Stimulated activated memory B cell treated with anti-CD40 and anti-IgM and Interleukin-4, amounts not matched to agents 10 μg/mL and 1 μg/mL and 100 μg/mL, for 72 hours (primary cell): ENCODE data around the gene NOP53.
"Not testable (repeated sequence)": the region's sequence is repeated elsewhere in the genome, so short reads cannot be mapped to it uniquely, and the experiment has no call there.

Source experiments
- ATAC-seq: fragments of 150-1000 bp; cut with Tn5 transposase; 2 replicates; pipeline ENCODE4 v1.10.0; 2021
- H3K27ac Mint-ChIP-seq: one replicate; pipeline ENCODE4 v1.8.0; 2022; ENCODE audit warnings: mild to moderate bottlenecking, mixed read lengths
- H3K27me3 Mint-ChIP-seq: one replicate; pipeline ENCODE4 v1.8.0; 2022; ENCODE audit warnings: mixed read lengths
- H3K36me3 Mint-ChIP-seq: one replicate; pipeline ENCODE4 v1.8.0; 2022; ENCODE audit warnings: mixed read lengths
- H3K4me1 Mint-ChIP-seq: one replicate; pipeline ENCODE4 v1.8.0; 2022; ENCODE audit warnings: mixed read lengths
- H3K4me3 Mint-ChIP-seq: one replicate; pipeline ENCODE4 v1.8.0; 2022; ENCODE audit warnings: mild to moderate bottlenecking, moderate library complexity, mixed read lengths
- H3K9me3 Mint-ChIP-seq: one replicate; pipeline ENCODE4 v1.8.0; 2022; ENCODE audit warnings: mixed read lengths

Gene NOP53

DNA sequence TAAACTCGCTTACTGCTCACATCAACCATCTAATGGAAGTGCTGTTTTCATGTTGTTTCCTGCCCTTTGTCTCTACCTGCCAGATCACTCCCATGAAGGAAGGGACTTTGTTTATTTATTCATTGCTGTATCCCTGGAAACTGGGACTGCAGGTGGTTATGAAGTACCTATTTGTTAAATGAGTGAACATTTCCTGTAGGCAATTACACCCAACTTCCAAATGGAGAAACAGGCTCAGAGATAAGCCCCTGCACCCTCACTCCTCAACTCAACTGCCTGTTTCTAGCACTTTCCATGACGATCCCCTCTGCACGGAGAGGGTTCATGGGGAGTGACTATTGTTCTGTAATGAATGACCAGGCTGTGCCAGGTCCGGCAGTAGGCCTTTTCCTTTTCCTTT lies 31.2 kb downstream of the NOP53 start:
- Mint-ChIP-seq H3K27me3 (no peaks in the 10 kb centered on the region), H3K4me1 (peaks cover 33% of the 10 kb centered on the region), H3K4me3 (no peak overlapping the region), H3K36me3 (peaks cover 7% of the 10 kb centered on the region), H3K9me3 (no peaks in the 10 kb centered on the region), H3K27ac (no peak overlapping the region)
- no peak for ATAC-seq

DNA sequence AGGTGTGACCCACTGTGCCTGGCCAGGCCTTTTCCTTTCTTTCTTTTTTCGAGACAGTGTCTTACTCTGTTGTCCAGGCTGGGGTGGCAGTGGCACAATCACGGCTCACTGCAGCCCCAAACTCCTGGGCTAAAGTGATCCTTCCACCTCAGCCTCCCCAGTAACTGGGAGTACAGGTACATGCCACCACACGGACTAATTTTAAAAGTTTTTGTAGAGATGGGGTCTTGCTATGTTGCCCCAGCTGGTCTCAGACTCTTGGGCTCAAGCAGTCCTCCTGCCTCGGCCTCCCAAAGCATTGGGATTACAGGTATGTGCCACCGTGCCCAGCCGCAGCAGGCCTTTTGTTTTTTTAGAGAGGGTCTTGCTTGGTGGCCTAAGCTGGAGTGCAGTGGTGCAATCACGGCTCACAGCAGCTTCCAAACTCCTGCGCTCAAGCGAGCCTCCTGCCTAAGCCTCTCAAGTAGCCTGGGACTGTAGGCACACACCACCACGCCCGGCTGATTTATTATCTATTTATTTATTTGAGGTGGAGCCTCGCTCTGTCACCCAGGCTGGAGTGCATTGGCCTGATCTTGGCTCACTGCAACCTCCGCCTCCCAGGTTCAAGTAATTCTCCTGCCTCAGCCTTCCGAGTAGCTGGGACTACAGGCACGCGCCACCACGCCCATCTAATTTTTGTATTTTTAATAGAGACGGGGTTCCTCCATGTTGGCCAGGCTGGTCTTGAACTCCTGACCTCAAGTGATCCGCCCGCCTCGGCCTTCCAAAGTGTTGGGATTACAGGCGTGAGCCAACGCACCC lies 32.1 kb downstream of the NOP53 start:
- not testable (repeated sequence) for H3K9me3 Mint-ChIP-seq, ATAC-seq, H3K27me3 Mint-ChIP-seq
- peak overlapping the region; percentile 95 for H3K4me3 Mint-ChIP-seq
- peaks cover 15% of the 10 kb centered on the region for H3K36me3 Mint-ChIP-seq
- peak overlapping the region; percentile 95 for H3K27ac Mint-ChIP-seq
- H3K4me1 Mint-ChIP-seq = peaks cover 35% of the 10 kb centered on the region

DNA sequence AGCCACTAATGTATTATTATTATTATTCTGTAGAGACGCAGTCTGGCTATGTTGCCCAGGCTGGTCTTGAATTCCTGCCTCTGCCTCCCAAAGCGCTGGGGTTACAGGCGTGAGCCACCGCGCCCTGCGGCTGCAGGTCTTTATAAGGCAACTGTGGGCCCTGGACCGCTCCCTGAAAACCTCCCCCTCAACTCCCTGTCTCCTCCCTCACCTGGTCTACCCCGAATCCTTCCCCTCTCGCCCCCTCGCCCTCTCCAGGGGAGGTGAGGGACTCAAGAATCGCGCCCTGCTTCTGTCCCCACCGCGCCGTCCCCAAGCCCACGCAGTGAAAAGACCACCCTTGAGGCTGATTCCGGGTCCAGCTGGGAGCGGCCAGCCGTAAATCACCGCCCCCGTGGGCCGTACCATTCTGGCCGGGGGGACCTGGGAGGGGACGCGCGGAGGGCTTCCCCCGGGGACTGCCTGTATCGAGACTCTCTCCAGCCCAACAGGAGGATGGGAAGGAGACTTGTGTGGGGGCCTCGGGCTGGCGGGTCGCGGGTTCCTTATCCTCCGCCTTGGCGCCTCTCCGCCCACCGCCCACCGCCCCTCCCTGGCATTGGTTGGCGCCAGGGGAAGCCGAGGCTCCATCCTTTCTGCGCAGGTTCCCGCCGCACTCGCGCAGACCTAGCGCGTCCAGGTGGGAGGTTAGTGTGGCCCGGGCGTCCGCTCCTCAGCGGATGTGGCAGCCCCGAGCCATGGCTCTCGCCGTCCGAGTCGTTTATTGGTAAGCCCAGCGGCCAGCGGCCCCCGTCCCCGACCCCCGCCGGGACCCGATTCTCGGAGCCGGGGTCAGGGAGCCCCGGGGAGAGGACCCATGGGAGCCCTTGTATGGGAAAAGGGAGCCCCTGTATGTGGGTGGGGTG lies 33.0 kb downstream of the NOP53 start, which contains the start of gene SELENOW:
Gene SELENOW (plus strand): TSS at position 655 of the 905 bp plus-strand sequence. CDS start 83 bp downstream, at position 738.
- peak within 1 kb of the TSS; percentile 95 for H3K27ac Mint-ChIP-seq
- peaks cover 20% of the 10 kb centered on the region for H3K36me3 Mint-ChIP-seq
- H3K4me3 Mint-ChIP-seq = peak within 1 kb of the TSS; percentile 95
- no peaks in the 10 kb centered on the region for H3K27me3 Mint-ChIP-seq
- ATAC-seq = peak; percentile 94
- H3K9me3 Mint-ChIP-seq = no peaks in the 10 kb centered on the region
- peaks cover 35% of the 10 kb centered on the region for H3K4me1 Mint-ChIP-seq

DNA sequence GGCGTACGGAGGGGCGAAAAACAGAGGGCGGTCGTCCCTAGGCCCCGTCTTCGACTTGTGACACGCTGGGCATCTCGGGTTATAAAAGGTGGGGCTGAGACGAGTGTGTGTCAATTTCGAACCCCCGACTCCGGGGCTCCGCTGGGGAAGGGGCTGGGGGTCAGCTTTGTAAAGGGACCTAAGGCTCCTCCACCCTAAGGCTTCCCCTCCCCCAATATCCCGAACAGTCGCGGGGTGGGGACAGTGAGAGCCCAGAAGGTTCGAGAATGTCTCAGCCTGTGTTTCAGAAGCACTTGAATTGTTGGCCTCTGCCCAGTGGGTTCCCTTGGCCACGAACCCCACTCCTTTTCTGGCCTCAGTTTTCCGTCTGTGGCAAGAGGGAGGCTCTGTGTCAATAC lies 33.6 kb downstream of the NOP53 start:
- Mint-ChIP-seq H3K4me3 (peak overlapping the region; percentile 95), H3K36me3 (peaks cover 25% of the 10 kb centered on the region), H3K27me3 (no peaks in the 10 kb centered on the region), H3K4me1 (peaks cover 35% of the 10 kb centered on the region), H3K27ac (peak overlapping the region; percentile 95), H3K9me3 (no peaks in the 10 kb centered on the region)
- peak; percentile 3 for ATAC-seq

DNA sequence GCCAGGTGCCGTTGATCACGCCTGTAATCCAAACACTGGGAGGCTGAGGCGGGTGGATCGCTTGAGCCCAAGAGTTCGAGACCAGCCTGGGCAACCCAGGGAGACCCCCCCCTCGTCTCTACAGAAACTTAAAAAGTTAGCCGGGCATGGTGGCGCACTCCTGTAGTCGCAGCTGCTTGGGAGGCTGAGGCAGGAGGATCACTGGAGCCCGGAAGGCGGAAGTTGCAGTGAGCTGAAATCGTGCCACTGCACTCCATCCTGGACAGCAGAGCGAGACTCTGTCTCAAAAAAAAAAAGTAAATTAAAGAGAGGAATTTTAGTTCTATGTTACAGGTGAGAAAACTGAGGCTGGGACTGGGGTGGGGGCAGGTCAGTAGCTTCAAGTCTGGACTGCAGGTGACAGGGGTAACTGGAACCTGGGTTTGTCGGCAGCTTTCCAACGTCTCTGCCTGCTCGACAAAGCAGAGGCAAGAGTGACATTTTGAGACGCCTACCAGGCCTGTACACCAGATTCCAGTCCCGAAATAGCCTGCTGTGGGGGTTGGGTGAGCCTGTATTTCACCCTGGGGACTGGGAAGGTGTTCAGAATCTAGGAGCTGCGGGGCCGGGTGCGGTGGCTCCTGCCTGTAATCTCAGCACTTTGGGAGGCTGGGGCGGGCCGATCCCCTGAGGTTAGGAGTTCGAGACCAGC lies 34.3 kb downstream of the NOP53 start:
- H3K4me1 Mint-ChIP-seq = peaks cover 35% of the 10 kb centered on the region
- H3K27ac Mint-ChIP-seq = peak overlapping the region; percentile 95
- H3K27me3 Mint-ChIP-seq = no peaks in the 10 kb centered on the region
- no peak for ATAC-seq
- H3K9me3 Mint-ChIP-seq = no peaks in the 10 kb centered on the region
- H3K4me3 Mint-ChIP-seq = peak overlapping the region; percentile 95
- H3K36me3 Mint-ChIP-seq = peaks cover 32% of the 10 kb centered on the region

DNA sequence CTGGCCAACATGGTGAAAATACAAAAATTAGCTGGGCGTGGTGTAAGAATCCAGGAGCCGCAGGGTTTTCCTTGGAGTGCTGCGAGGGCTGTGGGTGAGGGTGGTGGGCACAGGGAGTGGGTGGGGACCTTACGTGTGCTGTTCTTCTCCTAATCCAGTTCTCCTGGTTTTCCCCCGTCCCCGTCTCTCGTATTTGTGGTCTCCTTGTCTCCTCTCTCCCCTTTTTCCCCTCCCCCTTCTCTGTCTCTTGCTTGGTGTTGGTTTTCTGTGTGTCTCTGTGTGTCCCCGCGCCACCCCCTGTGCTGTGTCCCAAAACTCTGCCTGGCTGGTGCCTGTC lies 34.8 kb downstream of the NOP53 start:
- ATAC-seq = no peak
- peak overlapping the region; percentile 95 for H3K27ac Mint-ChIP-seq
- peak overlapping the region; percentile 59 for H3K4me3 Mint-ChIP-seq
- peaks cover 35% of the 10 kb centered on the region for H3K4me1 Mint-ChIP-seq
- H3K9me3 Mint-ChIP-seq = no peaks in the 10 kb centered on the region
- no peaks in the 10 kb centered on the region for H3K27me3 Mint-ChIP-seq
- H3K36me3 Mint-ChIP-seq = peaks cover 35% of the 10 kb centered on the region

DNA sequence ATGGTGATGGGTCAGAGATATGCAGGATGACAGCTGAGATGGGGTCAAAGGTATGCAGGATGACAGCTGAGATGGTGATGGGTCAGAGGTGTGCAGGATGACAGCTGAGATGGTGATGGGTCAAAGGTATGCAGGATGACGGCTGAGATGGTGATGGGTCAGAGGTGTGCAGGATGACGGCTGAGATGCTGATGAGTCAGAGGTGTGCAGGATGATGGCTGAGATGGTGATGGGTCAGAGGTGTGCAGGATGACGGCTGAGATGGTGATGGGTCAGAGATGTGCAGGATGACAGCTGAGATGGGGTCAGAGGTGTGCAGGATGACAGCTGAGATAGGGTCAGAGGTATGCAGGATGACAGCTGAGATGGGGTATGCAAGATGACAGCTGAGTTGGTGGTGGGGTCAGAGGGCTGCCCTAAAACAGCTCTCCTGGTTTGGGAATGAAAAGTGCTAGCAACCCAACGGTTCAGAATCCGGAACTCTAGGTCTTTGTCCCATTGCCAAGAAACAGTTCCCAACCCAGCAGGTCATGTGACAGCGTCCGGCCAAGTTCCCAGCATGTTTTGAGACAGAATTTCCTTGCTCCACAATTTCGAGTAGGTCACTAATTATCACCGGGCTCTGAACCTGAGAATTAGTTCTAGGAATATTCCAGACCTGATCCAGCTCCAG lies 36.4 kb downstream of the NOP53 start:
- H3K27me3 Mint-ChIP-seq = no peaks in the 10 kb centered on the region
- H3K4me1 Mint-ChIP-seq = peaks cover 35% of the 10 kb centered on the region
- H3K36me3 Mint-ChIP-seq = peaks cover 42% of the 10 kb centered on the region
- no peak for ATAC-seq
- no peak overlapping the region for H3K4me3 Mint-ChIP-seq
- no peak overlapping the region for H3K27ac Mint-ChIP-seq
- H3K9me3 Mint-ChIP-seq = no peaks in the 10 kb centered on the region

DNA sequence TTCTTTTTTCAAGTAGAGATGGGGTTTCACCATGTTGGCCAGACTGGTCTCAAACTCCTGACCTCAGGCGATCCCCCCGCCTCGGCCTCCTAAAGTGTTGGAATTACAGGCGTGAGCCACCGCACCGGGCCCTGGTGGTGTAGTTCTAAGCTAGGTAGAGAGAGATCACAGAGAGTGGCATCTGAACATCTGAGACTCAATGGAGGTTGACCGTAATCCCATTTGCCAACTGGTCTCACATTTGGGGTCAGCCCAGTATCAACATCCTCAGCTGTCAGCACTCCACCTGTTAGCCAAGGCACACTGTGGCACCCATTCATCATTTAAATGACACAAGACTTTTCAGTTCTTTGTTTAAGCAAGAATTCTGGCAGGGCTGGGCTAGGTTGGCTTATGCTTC lies 41.2 kb downstream of the NOP53 start:
- H3K36me3 Mint-ChIP-seq = peaks cover 35% of the 10 kb centered on the region
- no peak overlapping the region for H3K27ac Mint-ChIP-seq
- H3K27me3 Mint-ChIP-seq = peaks cover 12% of the 10 kb centered on the region
- no peak for ATAC-seq
- no peak overlapping the region for H3K4me3 Mint-ChIP-seq
- peaks cover 7% of the 10 kb centered on the region for H3K4me1 Mint-ChIP-seq
- no peaks in the 10 kb centered on the region for H3K9me3 Mint-ChIP-seq

DNA sequence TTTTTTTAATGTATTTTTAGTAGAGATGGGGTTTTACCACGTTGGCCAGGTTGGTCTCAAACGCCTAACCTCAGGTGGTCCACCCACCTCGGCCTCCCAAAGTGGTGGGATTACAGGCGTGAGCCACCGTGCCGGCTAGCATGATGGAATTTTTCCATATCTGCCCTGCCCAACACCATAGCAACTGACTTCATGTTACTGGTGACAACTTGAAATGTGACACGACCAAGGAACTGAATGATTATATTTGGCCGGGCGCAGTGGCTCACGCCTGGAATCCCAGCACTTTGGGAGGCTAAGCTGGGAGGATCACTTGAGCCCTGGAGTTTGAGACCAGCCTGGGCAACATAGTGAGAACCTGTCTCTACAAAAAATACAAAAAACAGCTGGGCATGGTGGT lies 42.0 kb downstream of the NOP53 start:
- Mint-ChIP-seq H3K36me3 (peaks cover 29% of the 10 kb centered on the region), H3K27me3 (peaks cover 12% of the 10 kb centered on the region)
- not testable (repeated sequence) for H3K4me1 Mint-ChIP-seq

DNA sequence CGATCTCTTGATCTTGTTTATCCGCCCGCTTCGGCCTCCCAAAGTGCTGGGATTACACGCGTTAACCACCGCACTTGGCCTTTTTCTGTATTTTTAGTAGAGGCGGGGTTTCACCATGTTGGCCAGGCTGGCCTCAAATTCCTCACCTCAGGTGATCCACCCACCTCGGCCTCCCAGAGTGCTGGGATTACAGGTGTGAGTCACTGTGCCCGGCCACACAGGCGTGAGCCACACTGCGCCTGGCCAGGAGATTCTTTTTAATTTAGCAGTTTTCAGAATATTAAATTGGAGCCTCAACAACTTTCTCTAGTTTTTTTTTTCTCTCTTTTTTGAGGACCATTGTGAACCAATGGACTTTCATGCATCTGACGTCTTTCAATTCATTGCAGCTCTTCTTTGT lies 44.5 kb downstream of the NOP53 start:
- peaks cover 12% of the 10 kb centered on the region for H3K27me3 Mint-ChIP-seq
- H3K27ac Mint-ChIP-seq, H3K4me3 Mint-ChIP-seq, H3K36me3 Mint-ChIP-seq, H3K4me1 Mint-ChIP-seq, ATAC-seq, H3K9me3 Mint-ChIP-seq: not testable (repeated sequence)

More for the DNA sequence above, 42.0 kb downstream of the NOP53 start:
- not testable (repeated sequence) for H3K4me3 Mint-ChIP-seq, H3K27ac Mint-ChIP-seq, H3K9me3 Mint-ChIP-seq, ATAC-seq

DNA sequence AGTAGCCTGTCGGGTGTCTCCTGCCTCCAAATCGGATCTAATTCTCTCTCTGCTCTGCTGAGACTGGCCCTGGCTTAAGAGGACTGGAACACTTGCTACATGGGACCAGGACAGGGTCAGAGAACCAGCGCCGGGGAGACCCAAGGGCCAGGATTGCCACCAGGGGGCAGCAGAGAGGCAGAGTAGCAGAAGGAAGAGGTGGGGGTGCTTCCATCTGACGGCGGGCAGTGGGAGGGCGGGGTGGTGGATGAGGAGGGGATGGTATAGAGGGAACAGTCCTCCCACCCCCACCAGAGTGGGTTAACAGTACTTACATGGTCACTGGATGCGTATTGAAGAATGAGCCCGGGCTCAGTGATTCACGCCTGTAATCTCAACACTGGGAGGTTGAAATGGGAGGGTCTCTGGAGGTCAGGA lies 45.1 kb downstream of the NOP53 start:
- H3K27me3 Mint-ChIP-seq = peaks cover 14% of the 10 kb centered on the region
- H3K4me1 Mint-ChIP-seq = peaks cover 5% of the 10 kb centered on the region
- peaks cover 5% of the 10 kb centered on the region for H3K36me3 Mint-ChIP-seq
- no peak overlapping the region for H3K27ac Mint-ChIP-seq
- H3K9me3 Mint-ChIP-seq = no peaks in the 10 kb centered on the region
- no peak overlapping the region for H3K4me3 Mint-ChIP-seq
- peak; percentile 66 for ATAC-seq

DNA sequence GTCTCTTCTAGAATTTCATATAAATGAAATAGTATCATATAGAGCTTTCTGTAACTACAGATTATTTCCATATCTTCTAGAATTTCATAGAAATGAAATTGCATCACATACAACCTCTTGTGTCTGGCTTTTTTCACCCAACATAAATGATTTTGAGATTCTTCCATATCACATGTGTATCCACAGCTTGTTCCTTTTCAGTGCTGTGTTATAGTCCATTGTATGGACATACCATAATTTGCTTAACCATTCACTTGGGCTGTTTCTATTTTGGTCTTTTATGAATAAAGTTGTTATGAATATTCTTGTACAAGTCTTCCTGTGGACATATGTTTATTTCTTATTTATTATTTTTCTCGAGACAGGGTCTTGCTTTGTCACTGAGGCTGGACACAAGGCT lies 47.3 kb downstream of the NOP53 start:
- ATAC-seq = no peak
- peaks cover 5% of the 10 kb centered on the region for H3K4me1 Mint-ChIP-seq
- no peaks in the 10 kb centered on the region for H3K36me3 Mint-ChIP-seq
- no peak overlapping the region for H3K27ac Mint-ChIP-seq
- H3K27me3 Mint-ChIP-seq = peaks cover 27% of the 10 kb centered on the region
- no peaks in the 10 kb centered on the region for H3K9me3 Mint-ChIP-seq
- H3K4me3 Mint-ChIP-seq = no peak overlapping the region

DNA sequence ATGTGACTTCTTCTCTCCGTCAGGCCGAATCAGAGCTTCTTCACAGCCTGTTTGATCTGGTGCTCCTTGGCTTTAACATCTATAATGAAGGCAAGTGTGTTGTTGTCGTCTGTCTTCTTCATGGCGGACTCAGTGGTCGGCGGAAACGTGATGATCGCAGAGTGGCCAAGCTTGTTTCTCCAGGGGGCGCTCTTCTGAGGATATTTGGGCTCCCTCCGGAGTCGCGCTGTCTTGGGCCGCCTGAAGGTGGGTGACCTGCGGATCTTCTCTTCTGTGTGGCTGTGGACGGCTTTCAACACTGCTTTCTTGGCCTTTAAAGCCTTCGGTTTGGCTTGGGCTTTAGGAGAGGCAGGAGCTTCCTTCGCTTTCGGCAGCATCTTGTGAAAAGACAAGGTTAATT lies 49.2 kb downstream of the NOP53 start:
- H3K9me3 Mint-ChIP-seq = no peaks in the 10 kb centered on the region
- H3K27ac Mint-ChIP-seq = no peak overlapping the region
- H3K27me3 Mint-ChIP-seq = peaks cover 44% of the 10 kb centered on the region
- H3K36me3 Mint-ChIP-seq = no peaks in the 10 kb centered on the region
- no peaks in the 10 kb centered on the region for H3K4me1 Mint-ChIP-seq
- ATAC-seq = no peak
- H3K4me3 Mint-ChIP-seq = no peak overlapping the region

DNA sequence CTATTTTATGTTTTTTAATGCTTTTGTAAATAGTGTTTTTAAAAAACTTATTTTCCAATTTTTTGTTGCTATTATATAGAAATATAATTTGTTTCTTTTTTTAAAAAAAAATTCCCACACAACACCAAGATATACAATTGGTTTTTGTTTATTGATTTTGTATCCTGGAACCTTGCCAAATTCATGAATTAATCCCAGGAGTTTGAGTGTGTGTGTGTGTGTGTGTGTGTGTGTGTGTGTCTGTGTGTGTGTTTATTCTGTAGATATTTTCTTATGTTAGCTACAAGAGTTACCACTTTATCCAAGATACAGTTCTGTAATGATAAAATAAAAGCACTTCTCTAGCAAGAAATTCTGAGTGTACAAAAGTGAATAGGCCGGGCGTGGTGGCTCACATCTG lies 51.4 kb downstream of the NOP53 start:
- no peaks in the 10 kb centered on the region for H3K4me1 Mint-ChIP-seq
- H3K9me3 Mint-ChIP-seq = peaks cover 5% of the 10 kb centered on the region
- no peak overlapping the region for H3K27ac Mint-ChIP-seq
- ATAC-seq = no peak
- H3K36me3 Mint-ChIP-seq = no peaks in the 10 kb centered on the region
- H3K27me3 Mint-ChIP-seq = peaks cover 32% of the 10 kb centered on the region
- no peak overlapping the region for H3K4me3 Mint-ChIP-seq
